ENCODE data around the gene DACT2. TPM values are rescaled to one million over a fixed set of nuclear protein-coding genes. Genes with fewer than 3 reads are reported as not detected.

The DACT2 gene
- total RNA-seq, 1 experiment from 2014 or later, result 3.3 TPM

DNA sequence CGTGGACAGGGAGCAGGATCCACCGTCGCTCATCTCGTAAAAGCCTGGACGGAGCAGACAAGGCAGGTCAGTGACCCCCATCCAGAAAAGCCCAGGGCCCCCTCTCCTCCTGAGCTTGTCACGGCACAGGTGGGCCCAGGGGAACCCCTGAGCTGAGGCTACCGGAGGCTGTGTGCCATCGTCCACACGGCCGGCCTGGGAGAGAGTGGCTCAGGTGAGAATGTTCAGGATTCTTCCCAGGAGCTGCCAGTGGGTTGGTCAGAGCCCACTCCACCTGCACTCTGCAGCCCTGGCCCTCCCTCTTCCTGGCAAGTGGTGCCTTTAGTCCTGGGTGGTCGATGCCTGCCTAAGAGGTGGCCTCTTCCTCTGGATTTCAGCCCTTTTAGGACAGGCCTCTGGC lies 9.2 kb downstream of the DACT2 start:
- in situ Hi-C loops (cut with HindIII; ENCODE audit: low pct_unique_long_range_greater_than_20kb, low sequenced_read_pairs), result no loop called here
- ChIA-PET POLR2A (no interaction called here), CTCF (no interaction called here)
- BruUV-seq (replicated peaks), result no TSS peak
- TF ChIP-seq REST (IDR thresholded peaks at IDR 0.05; ENCODE audit: insufficient read depth in 1 of 2, low read depth in 2 of 2, low read length in 1 of 2) (no peak), TCF7L2 (IDR thresholded peaks at IDR 0.05; ENCODE audit: low read depth, low read length) (no peak), POLR2AphosphoS5 (IDR thresholded peaks at IDR 0.05; ENCODE audit: low read depth, low read length) (no peak), SIN3A (IDR thresholded peaks at IDR 0.05; ENCODE audit: borderline replicate concordance, insufficient read depth, low read depth, low read length) (no peak)
- TF ChIP-seq, protein P1, sequence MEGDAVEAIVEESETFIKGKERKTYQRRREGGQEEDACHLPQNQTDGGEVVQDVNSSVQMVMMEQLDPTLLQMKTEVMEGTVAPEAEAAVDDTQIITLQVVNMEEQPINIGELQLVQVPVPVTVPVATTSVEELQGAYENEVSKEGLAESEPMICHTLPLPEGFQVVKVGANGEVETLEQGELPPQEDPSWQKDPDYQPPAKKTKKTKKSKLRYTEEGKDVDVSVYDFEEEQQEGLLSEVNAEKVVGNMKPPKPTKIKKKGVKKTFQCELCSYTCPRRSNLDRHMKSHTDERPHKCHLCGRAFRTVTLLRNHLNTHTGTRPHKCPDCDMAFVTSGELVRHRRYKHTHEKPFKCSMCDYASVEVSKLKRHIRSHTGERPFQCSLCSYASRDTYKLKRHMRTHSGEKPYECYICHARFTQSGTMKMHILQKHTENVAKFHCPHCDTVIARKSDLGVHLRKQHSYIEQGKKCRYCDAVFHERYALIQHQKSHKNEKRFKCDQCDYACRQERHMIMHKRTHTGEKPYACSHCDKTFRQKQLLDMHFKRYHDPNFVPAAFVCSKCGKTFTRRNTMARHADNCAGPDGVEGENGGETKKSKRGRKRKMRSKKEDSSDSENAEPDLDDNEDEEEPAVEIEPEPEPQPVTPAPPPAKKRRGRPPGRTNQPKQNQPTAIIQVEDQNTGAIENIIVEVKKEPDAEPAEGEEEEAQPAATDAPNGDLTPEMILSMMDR (IDR thresholded peaks at IDR 0.05), result no peak
- no peak for ATAC-seq
- H3K4me1 ChIP-seq (ENCODE audit: control insufficient read depth, insufficient read depth, low read length), result 0 out of 2 replicates have a peak, but pooled peaks cover 7% of the 10 kb centered on the region
- no peaks in the 10 kb centered on the region for H3K9me3 ChIP-seq (ENCODE audit: control insufficient read depth, insufficient read depth, low read depth, low read length)
- DNase-seq (ENCODE audit: low read depth, low spot score), result no peak
- no peaks in the 10 kb centered on the region for H3K36me3 ChIP-seq (ENCODE audit: control insufficient read depth, insufficient read depth, low read length)
- no peak overlapping the region for H3K4me3 ChIP-seq (ENCODE audit: low read depth in 2 of 2, low read length in 2 of 2)
- no peak overlapping the region for H3K27ac ChIP-seq (ENCODE audit: low read length)
- intact Hi-C loops (cut with micrococcal nuclease; ENCODE audit: unreplicated experiment), result no loop called here
- no peaks in the 10 kb centered on the region for H3K27me3 ChIP-seq (ENCODE audit: control insufficient read depth, insufficient read depth, low read length)

DNA sequence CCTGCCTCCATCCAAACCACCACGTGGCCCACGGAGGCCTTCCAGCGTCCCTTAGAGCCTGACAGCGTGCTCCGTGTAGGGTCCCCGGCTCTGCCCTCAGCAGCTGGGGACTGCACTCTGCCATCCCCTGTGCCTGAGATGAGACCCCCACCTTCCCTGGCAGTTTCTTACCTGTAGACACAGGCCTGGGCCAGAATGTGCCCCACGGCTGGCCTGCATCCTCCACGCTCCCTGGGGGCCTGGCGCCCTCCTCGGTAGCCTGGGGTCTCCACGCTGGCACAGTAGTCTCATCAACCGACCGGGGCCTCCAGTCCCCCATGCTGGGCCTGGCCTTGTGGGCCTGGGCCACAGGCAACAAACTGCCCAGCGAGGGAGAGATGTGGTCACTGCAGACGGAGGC lies 9.6 kb downstream of the DACT2 start:
- no peak overlapping the region for H3K27ac ChIP-seq (ENCODE audit: low read length)
- ChIA-PET POLR2A (no interaction called here), CTCF (no interaction called here)
- TF ChIP-seq POLR2AphosphoS5 (IDR thresholded peaks at IDR 0.05; ENCODE audit: low read depth, low read length), result no peak
- TF ChIP-seq, protein P1 (IDR thresholded peaks at IDR 0.05), result no peak
- TF ChIP-seq REST (IDR thresholded peaks at IDR 0.05; ENCODE audit: insufficient read depth in 1 of 2, low read depth in 2 of 2, low read length in 1 of 2), result no peak
- no peak for TF ChIP-seq SIN3A (IDR thresholded peaks at IDR 0.05; ENCODE audit: borderline replicate concordance, insufficient read depth, low read depth, low read length)
- no peak for TF ChIP-seq TCF7L2 (IDR thresholded peaks at IDR 0.05; ENCODE audit: low read depth, low read length)
- H3K4me1 ChIP-seq (ENCODE audit: control insufficient read depth, insufficient read depth, low read length), result 0 out of 2 replicates have a peak, but pooled peaks cover 6% of the 10 kb centered on the region
- no peaks in the 10 kb centered on the region for H3K36me3 ChIP-seq (ENCODE audit: control insufficient read depth, insufficient read depth, low read length)
- in situ Hi-C loops (cut with HindIII; ENCODE audit: low pct_unique_long_range_greater_than_20kb, low sequenced_read_pairs), result no loop called here
- no peaks in the 10 kb centered on the region for H3K9me3 ChIP-seq (ENCODE audit: control insufficient read depth, insufficient read depth, low read depth, low read length)
- ATAC-seq, result no peak
- no TSS peak for BruUV-seq (replicated peaks)
- no peak overlapping the region for H3K4me3 ChIP-seq (ENCODE audit: low read depth in 2 of 2, low read length in 2 of 2)
- intact Hi-C loops (cut with micrococcal nuclease; ENCODE audit: unreplicated experiment), result no loop called here
- no peaks in the 10 kb centered on the region for H3K27me3 ChIP-seq (ENCODE audit: control insufficient read depth, insufficient read depth, low read length)
- DNase-seq (ENCODE audit: low read depth, low spot score), result no peak

All from Panc1 (cell line).